IMR-90 (cell line): ENCODE data around the gene OLFM4. TPM values are rescaled to one million over a fixed set of nuclear protein-coding genes. Genes with fewer than 3 reads are reported as not detected.

Experiments used
- ATAC-seq: fragments of 200-7000 bp; cut with Tn5 transposase; 2 replicates; pipeline ENCODE4 v1.9.1; 2020; ENCODE audit warnings: low read depth, mild to moderate bottlenecking, moderate library complexity
- BruUV-seq: library from RNA; stranded (reverse); fragments of 400-500 nt; replicated peaks from 2 replicates; lab custom pipeline; 2021; lab: Mats Ljungman, UMichigan
- CTCF ChIA-PET: fragments of 300-600 bp; formaldehyde crosslinking; extraction: SDS; loops from one replicate; lab custom pipeline; 2021; ENCODE audit warnings: antibody characterized with exemption; lab: Yijun Ruan, JAX
- POLR2A ChIA-PET: fragments of 300-600 bp; sonication (Branson Sonifier 250); formaldehyde crosslinking; loops from one replicate; lab custom pipeline; 2022; ENCODE audit warnings: antibody characterized with exemption; ENCODE audit not compliant: unreplicated experiment; lab: Charles Lee
- DNase-seq: peaks from one replicate; pipeline ENCODE4 v3.0.0; 2013
- H2AFZ ChIP-seq: replicated peaks from 2 replicates; pipeline ENCODE3; 2013; ENCODE audit warnings: low read length, mild to moderate bottlenecking; ENCODE audit not compliant: poor library complexity
- H2AK5ac ChIP-seq: 2 replicates; pipeline ENCODE4 v1.6.1; 2013; ENCODE audit warnings: low read depth, low read length, inconsistent platforms
- H2AK9ac ChIP-seq: replicated peaks from 2 replicates; pipeline ENCODE3; 2013; ENCODE audit warnings: mild to moderate bottlenecking, low read depth, low read length, moderate library complexity; ENCODE audit not compliant: poor library complexity
- H2BK120ac ChIP-seq: 2 replicates; pipeline ENCODE4 v1.6.1; 2013; ENCODE audit warnings: low read depth, low read length, inconsistent platforms
- H2BK15ac ChIP-seq: 3 replicates; pipeline ENCODE4 v1.6.1; 2013; ENCODE audit warnings: low read depth, low read length, inconsistent platforms
- H2BK20ac ChIP-seq: 2 replicates; pipeline ENCODE4 v1.6.1; 2013; ENCODE audit warnings: low read depth, mild to moderate bottlenecking, inconsistent platforms, low read length, moderate library complexity
- H2BK5ac ChIP-seq: 2 replicates; pipeline ENCODE4 v1.6.1; 2013; ENCODE audit warnings: mild to moderate bottlenecking, low read depth, low read length, inconsistent platforms; ENCODE audit not compliant: poor library complexity, severe bottlenecking
- H3K14ac ChIP-seq: replicated peaks from 2 replicates; pipeline ENCODE4 v1.6.1; 2013; ENCODE audit warnings: low read depth, low read length, inconsistent platforms
- H3K18ac ChIP-seq: 2 replicates; pipeline ENCODE4 v1.6.1; 2013; ENCODE audit warnings: low read depth, low read length, control low read depth
- H3K23ac ChIP-seq: 2 replicates; pipeline ENCODE4 v1.6.1; 2013; ENCODE audit warnings: low read depth, low read length, inconsistent platforms
- H3K27ac ChIP-seq: 2 replicates; pipeline ENCODE4 v1.5.1; 2013; ENCODE audit warnings: mild to moderate bottlenecking, control low read depth, low read length; ENCODE audit not compliant: insufficient read depth
- H3K27me3 ChIP-seq: 2 replicates; pipeline ENCODE4 v1.6.1; 2013; ENCODE audit warnings: low read length; ENCODE audit not compliant: control insufficient read depth, insufficient read depth
- H3K36me3 ChIP-seq: 2 replicates; pipeline ENCODE4 v1.6.1; 2013; ENCODE audit warnings: low read length, mixed read lengths; ENCODE audit not compliant: control insufficient read depth, insufficient read depth
- H3K4ac ChIP-seq: 2 replicates; pipeline ENCODE4 v1.6.1; 2013; ENCODE audit warnings: low read depth, low read length, inconsistent platforms
- H3K4me1 ChIP-seq: 2 replicates; pipeline ENCODE4 v1.6.1; 2013; ENCODE audit warnings: low read length, mixed read lengths; ENCODE audit not compliant: control insufficient read depth, insufficient read depth
- H3K4me2 ChIP-seq: 2 replicates; pipeline ENCODE4 v1.6.1; 2013; ENCODE audit warnings: low read depth, mild to moderate bottlenecking, control low read depth, low read length, moderate library complexity
- H3K4me3 ChIP-seq: 2 replicates; pipeline ENCODE4 v1.5.1; 2013; ENCODE audit warnings: low read depth, mild to moderate bottlenecking, control low read depth, low read length, moderate library complexity; ENCODE audit not compliant: insufficient read depth
- H3K56ac ChIP-seq: 2 replicates; pipeline ENCODE4 v1.6.1; 2013; ENCODE audit warnings: low read length, inconsistent platforms; ENCODE audit not compliant: insufficient read depth; ENCODE audit errors: extremely low read depth
- H3K79me1 ChIP-seq, 2 experiments: 2 replicates each; pipeline ENCODE4 v1.6.1; 2013; ENCODE audit warnings: low read length in 2 of 2, inconsistent platforms in 1 of 2, low read depth in 1 of 2
- H3K9ac ChIP-seq: 2 replicates; pipeline ENCODE4 v1.6.1; 2013; ENCODE audit warnings: low read depth, low read length, control low read depth
- H3K9me1 ChIP-seq: 2 replicates; pipeline ENCODE4 v1.6.1; 2013; ENCODE audit warnings: low read length, inconsistent platforms; ENCODE audit not compliant: insufficient read depth
- H3K9me3 ChIP-seq: 2 replicates; pipeline ENCODE4 v1.6.1; 2013; ENCODE audit warnings: low read length; ENCODE audit not compliant: control insufficient read depth, insufficient read depth
- H4K20me1 ChIP-seq: 2 replicates; pipeline ENCODE4 v1.6.1; 2013; ENCODE audit warnings: low read length, inconsistent platforms; ENCODE audit not compliant: insufficient read depth
- H4K5ac ChIP-seq: 2 replicates; pipeline ENCODE4 v1.6.1; 2013; ENCODE audit warnings: mild to moderate bottlenecking, low read depth, low read length, control low read depth
- H4K8ac ChIP-seq, 2 experiments: 2 replicates each; pipeline ENCODE4 v1.6.1; 2013; ENCODE audit warnings: low read depth in 2 of 2, low read length in 2 of 2, control low read depth in 1 of 2, inconsistent platforms in 1 of 2
- H4K91ac ChIP-seq: 2 replicates; pipeline ENCODE4 v1.6.1; 2013; ENCODE audit warnings: low read depth, low read length, inconsistent platforms; ENCODE audit not compliant: insufficient read depth
- CEBPB ChIP-seq: IDR thresholded peaks from 2 replicates; pipeline ENCODE4 v1.6.1; 2012; ENCODE audit warnings: low read depth, low read length, improper control_type of control experiment
- CHD1 ChIP-seq: IDR thresholded peaks from 2 replicates; pipeline ENCODE4 v1.6.1; 2012; ENCODE audit warnings: low read depth, low read length, improper control_type of control experiment
- POLR2A ChIP-seq: IDR thresholded peaks from 2 replicates; pipeline ENCODE4 v1.6.1; 2012; ENCODE audit warnings: mild to moderate bottlenecking, low read depth, low read length
- SMC3 ChIP-seq: fragments of 150-350 bp; IDR thresholded peaks from 2 replicates; pipeline ENCODE4 v1.6.1; 2016; ENCODE audit warnings: low read depth, mild to moderate bottlenecking, antibody characterized with exemption, low read length, moderate library complexity
- WGBS, 2 experiments: methylation state at CpG; one replicate each; pipeline versions ENCODE4 v1.1.5 to v1.1.7; 2013; ENCODE audit warnings: missing lambda C conversion rate in 2 of 2; ENCODE audit not compliant: insufficient read length in 1 of 2; ENCODE audit errors: extremely low coverage in 2 of 2; 5-methylcytosine and 5-hydroxymethylcytosine counted together
- dilution Hi-C: fragments of 300-500 bp; cut with HindIII; formaldehyde crosslinking; loops from one replicate; pipeline ENCODE4 v1.14.3; 2018; ENCODE audit warnings: low sequenced_read_pairs; ENCODE audit not compliant: unreplicated experiment
- in situ Hi-C: fragments of 300-500 bp; cut with MboI; formaldehyde crosslinking; loops from 3 replicates; pipeline ENCODE4 v1.14.3; 2019; ENCODE audit warnings: low sequenced_read_pairs, inconsistent platforms, mixed read lengths
- intact Hi-C: fragments of 100-400 bp; cut with micrococcal nuclease; formaldehyde crosslinking; loops from 2 replicates; pipeline ENCODE4 v1.10.0; 2022
- polyA plus RNA-seq, 3 experiments: library from polyadenylated mRNA; depleted of rRNA; stranded (reverse); fragments of >200 nt; gene quantifications; 2 replicates each; pipeline ENCODE4 v1.2.3, GENCODE V29; 2012; ENCODE audit warnings: low replicate concordance in 1 of 3
- total RNA-seq: library from RNA; depleted of rRNA; stranded (reverse); fragments of >200 nt; gene quantifications from 2 replicates; pipeline ENCODE4 v1.2.3, GENCODE V29; 2012

Gene OLFM4
- total and polyA plus RNA-seq, 2 of the 4 experiments (the other 2 are of a cell fraction), result not detected

GRCh38 chr13:52997951-52998876, 30.4 kb upstream of the OLFM4 start:
- BruUV-seq, result no TSS peak
- Histone ChIP-seq H3K14ac (no peak overlapping the region), H3K56ac (no peak overlapping the region), H2AK5ac (no peak overlapping the region), H2BK5ac (no peak overlapping the region), H3K18ac (no peak overlapping the region), H3K36me3 (no peaks in the 10 kb centered on the region), H4K5ac (no peak overlapping the region), H3K9ac (no peak overlapping the region), H3K4me1 (no peaks in the 10 kb centered on the region), H3K4ac (no peak overlapping the region), H2BK20ac (no peak overlapping the region), H3K23ac (no peak overlapping the region), H3K4me2 (no peak overlapping the region), H4K20me1 (no peaks in the 10 kb centered on the region), H3K9me1 (no peaks in the 10 kb centered on the region), H2BK15ac (no peak overlapping the region), H4K8ac (no peak overlapping the region), H3K9me3 (peaks cover 5% of the 10 kb centered on the region), H2AFZ (no peak overlapping the region), H3K27ac (no peak overlapping the region), H3K4me3 (no peak overlapping the region), H4K91ac (no peak overlapping the region), H3K27me3 (no peaks in the 10 kb centered on the region), H2AK9ac (no peak overlapping the region), H2BK120ac (no peak overlapping the region), H3K79me1 (no peaks in the 10 kb centered on the region)
- dilution Hi-C loops, result no loop called here
- ATAC-seq (no peak), DNase-seq (no peak)
- TF ChIP-seq CHD1 (no peak), SMC3 (no peak), CEBPB (peak; percentile 63), POLR2A (no peak)
- POLR2A ChIA-PET, result no interaction called here
- in situ Hi-C loops, result no loop called here
- CTCF ChIA-PET, result interaction anchor here (0.6 kb wide), 1 partner anchor 154 kb away, joined by 3 read pairs; no protein-coding TSS in a partner anchor
- WGBS, 2 experiments, result no CpG with 5 or more reads among the region's 5 CpGs
- intact Hi-C loops, result no loop called here
